HEK293 (cell line): Measurements from ENCODE around the gene GPSM1.

Experiments used
- KLF1 ChIP-seq: fragments of 450-650 bp; formaldehyde crosslinking; IDR thresholded peaks from 2 replicates; pipeline ENCODE4 v1.5.1; 2016; ENCODE audit warnings: missing biosample characterization, missing genetic modification characterization
- MYNN ChIP-seq: fragments of 450-650 bp; formaldehyde crosslinking; IDR thresholded peaks from 2 replicates; pipeline ENCODE4 v1.5.1; 2016; ENCODE audit warnings: missing biosample characterization, missing genetic modification characterization, borderline replicate concordance
- REPIN1 ChIP-seq: fragments of 450-650 bp; formaldehyde crosslinking; IDR thresholded peaks from 2 replicates; pipeline ENCODE4 v1.5.1; 2017; ENCODE audit warnings: missing biosample characterization, missing genetic modification characterization, low read depth
- SP2 ChIP-seq: fragments of 450-650 bp; formaldehyde crosslinking; IDR thresholded peaks from 2 replicates; pipeline ENCODE4 v1.5.1; 2016; ENCODE audit warnings: missing biosample characterization, missing genetic modification characterization
- YY2 ChIP-seq: fragments of 450-650 bp; formaldehyde crosslinking; IDR thresholded peaks from 2 replicates; pipeline ENCODE4 v1.5.1; 2016; ENCODE audit warnings: missing biosample characterization, missing genetic modification characterization
- ZBTB20 ChIP-seq: fragments of 450-650 bp; formaldehyde crosslinking; IDR thresholded peaks from 2 replicates; pipeline ENCODE4 v1.5.1; 2016; ENCODE audit warnings: missing biosample characterization, missing genetic modification characterization
- ZNF146 ChIP-seq: fragments of 450-650 bp; formaldehyde crosslinking; IDR thresholded peaks from 2 replicates; pipeline ENCODE4 v1.5.1; 2016; ENCODE audit warnings: missing biosample characterization, missing genetic modification characterization
- ZNF37A ChIP-seq: fragments of 450-650 bp; IDR thresholded peaks from 2 replicates; pipeline ENCODE4 v1.5.1; 2018; ENCODE audit warnings: missing biosample characterization, missing genetic modification characterization
- ZNF544 ChIP-seq: fragments of 450-650 bp; formaldehyde crosslinking; IDR thresholded peaks from 2 replicates; pipeline ENCODE4 v1.5.0; 2017; ENCODE audit warnings: missing biosample characterization, missing genetic modification characterization
- ZNF561 ChIP-seq: fragments of 450-650 bp; IDR thresholded peaks from 2 replicates; pipeline ENCODE4 v1.5.1; 2018; ENCODE audit warnings: missing biosample characterization, missing genetic modification characterization, borderline replicate concordance
- ZNF585B ChIP-seq: fragments of 450-650 bp; formaldehyde crosslinking; IDR thresholded peaks from 2 replicates; pipeline ENCODE4 v1.5.1; 2016; ENCODE audit warnings: missing biosample characterization, missing genetic modification characterization
- ZNF623 ChIP-seq: fragments of 450-650 bp; formaldehyde crosslinking; IDR thresholded peaks from 2 replicates; pipeline ENCODE4 v1.5.1; 2016; ENCODE audit warnings: missing biosample characterization, missing genetic modification characterization
- ZNF629 ChIP-seq: fragments of 450-650 bp; formaldehyde crosslinking; IDR thresholded peaks from 2 replicates; pipeline ENCODE4 v1.5.1; 2017; ENCODE audit warnings: missing biosample characterization, missing genetic modification characterization
- ZNF660 ChIP-seq: fragments of 450-650 bp; IDR thresholded peaks from 2 replicates; pipeline ENCODE4 v1.5.1; 2018; ENCODE audit warnings: missing biosample characterization, mild to moderate bottlenecking, missing genetic modification characterization
- ZNF707 ChIP-seq: fragments of 450-650 bp; formaldehyde crosslinking; IDR thresholded peaks from 2 replicates; pipeline ENCODE4 v1.5.1; 2016; ENCODE audit warnings: missing biosample characterization, missing genetic modification characterization
- ZNF792 ChIP-seq: fragments of 450-650 bp; formaldehyde crosslinking; IDR thresholded peaks from 2 replicates; pipeline ENCODE4 v1.5.1; 2016; ENCODE audit warnings: missing biosample characterization, missing genetic modification characterization
- ZNF843 ChIP-seq: fragments of 450-650 bp; formaldehyde crosslinking; IDR thresholded peaks from 2 replicates; pipeline ENCODE4 v1.5.1; 2016; ENCODE audit warnings: missing biosample characterization, missing genetic modification characterization
- ZXDB ChIP-seq: fragments of 450-650 bp; formaldehyde crosslinking; IDR thresholded peaks from 2 replicates; pipeline ENCODE4 v1.5.1; 2016; ENCODE audit warnings: missing biosample characterization, missing genetic modification characterization
- TF ChIP-seq, protein P1 (sequence below): fragments of 450-650 bp; formaldehyde crosslinking; IDR thresholded peaks from 2 replicates; pipeline ENCODE4 v1.5.1; 2016; ENCODE audit warnings: missing biosample characterization, missing genetic modification characterization
- TF ChIP-seq, protein P2 (sequence below): fragments of 450-650 bp; formaldehyde crosslinking; IDR thresholded peaks from 2 replicates; pipeline ENCODE4 v1.5.1; 2016; ENCODE audit warnings: missing biosample characterization, missing genetic modification characterization
- TF ChIP-seq, protein P3 (sequence below): fragments of 450-650 bp; formaldehyde crosslinking; IDR thresholded peaks from 2 replicates; pipeline ENCODE4 v1.5.1; 2016; ENCODE audit warnings: missing biosample characterization, missing genetic modification characterization
- TF ChIP-seq, protein P4 (sequence below): fragments of 450-650 bp; formaldehyde crosslinking; IDR thresholded peaks from 2 replicates; pipeline ENCODE4 v1.5.1; 2016; ENCODE audit warnings: missing biosample characterization, missing genetic modification characterization
- TF ChIP-seq, protein P5 (sequence below): fragments of 450-650 bp; formaldehyde crosslinking; conservative IDR thresholded peaks from 2 replicates; pipeline ENCODE4 v1.5.1; 2016; ENCODE audit warnings: low read depth, missing biosample characterization, missing genetic modification characterization
- TF ChIP-seq, protein P6 (sequence below): IDR thresholded peaks from 2 replicates; pipeline ENCODE4 v1.6.1; 2011; ENCODE audit warnings: mild to moderate bottlenecking, low read depth, low read length, borderline replicate concordance
- TF ChIP-seq, protein P7 (sequence below): fragments of 450-650 bp; IDR thresholded peaks from 2 replicates; pipeline ENCODE4 v1.5.1; 2018; ENCODE audit warnings: missing biosample characterization, mild to moderate bottlenecking, missing genetic modification characterization

The GPSM1 gene

DNA sequence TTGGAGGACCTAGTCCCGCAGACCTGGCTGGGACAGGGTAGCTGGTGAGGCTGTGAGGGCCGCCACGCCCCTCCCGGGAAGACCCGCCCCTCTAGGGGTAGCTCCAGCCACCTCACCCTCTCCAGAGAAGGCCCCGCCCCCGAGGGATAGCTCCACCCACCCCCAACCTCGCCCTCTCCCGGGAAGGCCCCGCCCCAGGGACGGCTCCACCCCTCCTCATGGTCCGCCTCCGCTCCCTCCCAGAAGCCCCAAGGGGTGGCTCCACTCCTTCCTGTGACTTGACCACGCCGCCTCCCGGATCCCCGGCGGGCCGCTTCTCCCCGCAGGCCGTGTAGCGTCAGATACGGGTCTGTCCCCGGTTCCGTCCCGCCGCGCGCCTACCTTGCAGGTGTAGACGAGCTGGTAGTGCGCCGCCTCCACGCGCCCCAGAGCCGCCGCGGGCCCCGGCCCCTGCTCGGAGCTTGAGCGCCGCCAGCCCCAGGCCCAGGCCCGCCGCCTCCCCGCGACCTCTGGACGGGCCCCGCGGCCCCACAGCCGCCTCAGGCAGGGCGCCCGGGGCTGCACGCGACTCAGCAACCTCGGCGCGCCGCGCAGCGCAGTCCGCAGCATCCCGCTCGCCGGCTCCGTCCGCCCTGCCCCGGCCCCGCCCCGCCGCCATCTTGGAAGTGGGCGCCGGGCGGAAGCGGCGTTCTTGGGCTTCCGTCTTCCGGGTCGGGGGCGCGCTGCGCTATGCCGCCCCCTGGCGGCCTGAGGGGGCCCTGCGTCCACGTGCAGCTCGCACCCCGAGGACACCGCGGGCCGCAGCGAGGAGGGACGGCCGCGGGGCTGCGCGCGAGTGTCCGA lies 36.0 kb downstream of the GPSM1 start, which contains the start of gene DNLZ (continued):
- TF ChIP-seq, protein P1, sequence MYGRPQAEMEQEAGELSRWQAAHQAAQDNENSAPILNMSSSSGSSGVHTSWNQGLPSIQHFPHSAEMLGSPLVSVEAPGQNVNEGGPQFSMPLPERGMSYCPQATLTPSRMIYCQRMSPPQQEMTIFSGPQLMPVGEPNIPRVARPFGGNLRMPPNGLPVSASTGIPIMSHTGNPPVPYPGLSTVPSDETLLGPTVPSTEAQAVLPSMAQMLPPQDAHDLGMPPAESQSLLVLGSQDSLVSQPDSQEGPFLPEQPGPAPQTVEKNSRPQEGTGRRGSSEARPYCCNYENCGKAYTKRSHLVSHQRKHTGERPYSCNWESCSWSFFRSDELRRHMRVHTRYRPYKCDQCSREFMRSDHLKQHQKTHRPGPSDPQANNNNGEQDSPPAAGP (tag by site-specific recombination), result no peak
- TF ChIP-seq MYNN (tag by site-specific recombination) (no peak), ZNF707 (tag by site-specific recombination) (no peak), ZNF561 (tag by site-specific recombination) (peak; percentile 70; the same call in 1 of the 2 replicates), ZNF146 (tag by site-specific recombination) (no peak), KLF1 (tag by site-specific recombination) (peak; percentile 66), REPIN1 (tag by site-specific recombination) (no peak), ZNF623 (tag by site-specific recombination) (no peak), YY2 (tag by site-specific recombination) (no peak), ZNF544 (tag by site-specific recombination) (no peak), ZNF843 (tag by site-specific recombination) (no peak), SP2 (tag by site-specific recombination) (peak; percentile 87), ZNF660 (tag by site-specific recombination) (peak; percentile 74), ZXDB (peak; percentile 52; the same call in 1 of the 2 replicates), ZNF37A (tag by site-specific recombination) (no peak), ZBTB20 (tag by site-specific recombination) (peak; percentile 40; the same call in 1 of the 2 replicates), ZNF792 (no peak), ZNF629 (tag by site-specific recombination) (0 out of 2 replicates have a peak, but pooled peaks have one; percentile 7), ZNF585B (tag by site-specific recombination) (no peak)
- TF ChIP-seq, protein P2, sequence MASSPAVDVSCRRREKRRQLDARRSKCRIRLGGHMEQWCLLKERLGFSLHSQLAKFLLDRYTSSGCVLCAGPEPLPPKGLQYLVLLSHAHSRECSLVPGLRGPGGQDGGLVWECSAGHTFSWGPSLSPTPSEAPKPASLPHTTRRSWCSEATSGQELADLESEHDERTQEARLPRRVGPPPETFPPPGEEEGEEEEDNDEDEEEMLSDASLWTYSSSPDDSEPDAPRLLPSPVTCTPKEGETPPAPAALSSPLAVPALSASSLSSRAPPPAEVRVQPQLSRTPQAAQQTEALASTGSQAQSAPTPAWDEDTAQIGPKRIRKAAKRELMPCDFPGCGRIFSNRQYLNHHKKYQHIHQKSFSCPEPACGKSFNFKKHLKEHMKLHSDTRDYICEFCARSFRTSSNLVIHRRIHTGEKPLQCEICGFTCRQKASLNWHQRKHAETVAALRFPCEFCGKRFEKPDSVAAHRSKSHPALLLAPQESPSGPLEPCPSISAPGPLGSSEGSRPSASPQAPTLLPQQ (tag by site-specific recombination), result peak; percentile 49; the same call in 1 of the 2 replicates
- TF ChIP-seq, protein P3, sequence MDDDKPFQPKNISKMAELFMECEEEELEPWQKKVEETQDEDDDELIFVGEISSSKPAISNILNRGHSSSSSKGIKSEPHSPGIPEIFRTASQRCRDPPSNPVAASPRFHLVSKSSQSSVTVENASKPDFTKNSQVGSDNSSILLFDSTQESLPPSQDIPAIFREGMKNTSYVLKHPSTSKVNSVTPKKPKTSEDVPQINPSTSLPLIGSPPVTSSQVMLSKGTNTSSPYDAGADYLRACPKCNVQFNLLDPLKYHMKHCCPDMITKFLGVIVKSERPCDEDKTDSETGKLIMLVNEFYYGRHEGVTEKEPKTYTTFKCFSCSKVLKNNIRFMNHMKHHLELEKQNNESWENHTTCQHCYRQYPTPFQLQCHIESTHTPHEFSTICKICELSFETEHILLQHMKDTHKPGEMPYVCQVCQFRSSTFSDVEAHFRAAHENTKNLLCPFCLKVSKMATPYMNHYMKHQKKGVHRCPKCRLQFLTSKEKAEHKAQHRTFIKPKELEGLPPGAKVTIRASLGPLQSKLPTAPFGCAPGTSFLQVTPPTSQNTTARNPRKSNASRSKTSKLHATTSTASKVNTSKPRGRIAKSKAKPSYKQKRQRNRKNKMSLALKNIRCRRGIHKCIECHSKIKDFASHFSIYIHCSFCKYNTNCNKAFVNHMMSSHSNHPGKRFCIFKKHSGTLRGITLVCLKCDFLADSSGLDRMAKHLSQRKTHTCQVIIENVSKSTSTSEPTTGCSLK (tag by site-specific recombination), result no peak
- TF ChIP-seq, protein P4, sequence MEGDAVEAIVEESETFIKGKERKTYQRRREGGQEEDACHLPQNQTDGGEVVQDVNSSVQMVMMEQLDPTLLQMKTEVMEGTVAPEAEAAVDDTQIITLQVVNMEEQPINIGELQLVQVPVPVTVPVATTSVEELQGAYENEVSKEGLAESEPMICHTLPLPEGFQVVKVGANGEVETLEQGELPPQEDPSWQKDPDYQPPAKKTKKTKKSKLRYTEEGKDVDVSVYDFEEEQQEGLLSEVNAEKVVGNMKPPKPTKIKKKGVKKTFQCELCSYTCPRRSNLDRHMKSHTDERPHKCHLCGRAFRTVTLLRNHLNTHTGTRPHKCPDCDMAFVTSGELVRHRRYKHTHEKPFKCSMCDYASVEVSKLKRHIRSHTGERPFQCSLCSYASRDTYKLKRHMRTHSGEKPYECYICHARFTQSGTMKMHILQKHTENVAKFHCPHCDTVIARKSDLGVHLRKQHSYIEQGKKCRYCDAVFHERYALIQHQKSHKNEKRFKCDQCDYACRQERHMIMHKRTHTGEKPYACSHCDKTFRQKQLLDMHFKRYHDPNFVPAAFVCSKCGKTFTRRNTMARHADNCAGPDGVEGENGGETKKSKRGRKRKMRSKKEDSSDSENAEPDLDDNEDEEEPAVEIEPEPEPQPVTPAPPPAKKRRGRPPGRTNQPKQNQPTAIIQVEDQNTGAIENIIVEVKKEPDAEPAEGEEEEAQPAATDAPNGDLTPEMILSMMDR (tag by site-specific recombination), result peak; percentile 81
- TF ChIP-seq, protein P5, sequence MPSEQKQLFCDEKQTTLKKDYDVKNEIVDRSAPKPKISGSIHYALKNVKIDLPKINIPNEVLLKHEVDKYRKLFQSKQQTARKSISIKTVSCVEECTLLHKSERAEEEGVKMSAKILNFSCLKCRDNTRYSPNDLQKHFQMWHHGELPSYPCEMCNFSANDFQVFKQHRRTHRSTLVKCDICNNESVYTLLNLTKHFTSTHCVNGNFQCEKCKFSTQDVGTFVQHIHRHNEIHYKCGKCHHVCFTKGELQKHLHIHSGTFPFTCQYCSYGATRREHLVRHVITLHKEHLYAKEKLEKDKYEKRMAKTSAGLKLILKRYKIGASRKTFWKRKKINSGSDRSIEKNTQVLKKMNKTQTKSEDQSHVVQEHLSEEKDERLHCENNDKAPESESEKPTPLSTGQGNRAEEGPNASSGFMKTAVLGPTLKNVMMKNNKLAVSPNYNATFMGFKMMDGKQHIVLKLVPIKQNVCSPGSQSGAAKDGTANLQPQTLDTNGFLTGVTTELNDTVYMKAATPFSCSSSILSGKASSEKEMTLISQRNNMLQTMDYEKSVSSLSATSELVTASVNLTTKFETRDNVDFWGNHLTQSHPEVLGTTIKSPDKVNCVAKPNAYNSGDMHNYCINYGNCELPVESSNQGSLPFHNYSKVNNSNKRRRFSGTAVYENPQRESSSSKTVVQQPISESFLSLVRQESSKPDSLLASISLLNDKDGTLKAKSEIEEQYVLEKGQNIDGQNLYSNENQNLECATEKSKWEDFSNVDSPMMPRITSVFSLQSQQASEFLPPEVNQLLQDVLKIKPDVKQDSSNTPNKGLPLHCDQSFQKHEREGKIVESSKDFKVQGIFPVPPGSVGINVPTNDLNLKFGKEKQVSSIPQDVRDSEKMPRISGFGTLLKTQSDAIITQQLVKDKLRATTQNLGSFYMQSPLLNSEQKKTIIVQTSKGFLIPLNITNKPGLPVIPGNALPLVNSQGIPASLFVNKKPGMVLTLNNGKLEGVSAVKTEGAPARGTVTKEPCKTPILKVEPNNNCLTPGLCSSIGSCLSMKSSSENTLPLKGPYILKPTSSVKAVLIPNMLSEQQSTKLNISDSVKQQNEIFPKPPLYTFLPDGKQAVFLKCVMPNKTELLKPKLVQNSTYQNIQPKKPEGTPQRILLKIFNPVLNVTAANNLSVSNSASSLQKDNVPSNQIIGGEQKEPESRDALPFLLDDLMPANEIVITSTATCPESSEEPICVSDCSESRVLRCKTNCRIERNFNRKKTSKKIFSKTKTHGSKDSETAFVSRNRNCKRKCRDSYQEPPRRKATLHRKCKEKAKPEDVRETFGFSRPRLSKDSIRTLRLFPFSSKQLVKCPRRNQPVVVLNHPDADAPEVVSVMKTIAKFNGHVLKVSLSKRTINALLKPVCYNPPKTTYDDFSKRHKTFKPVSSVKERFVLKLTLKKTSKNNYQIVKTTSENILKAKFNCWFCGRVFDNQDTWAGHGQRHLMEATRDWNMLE (tag by site-specific recombination), result no peak; the same call in 1 of the 2 replicates
- TF ChIP-seq, protein P6, sequence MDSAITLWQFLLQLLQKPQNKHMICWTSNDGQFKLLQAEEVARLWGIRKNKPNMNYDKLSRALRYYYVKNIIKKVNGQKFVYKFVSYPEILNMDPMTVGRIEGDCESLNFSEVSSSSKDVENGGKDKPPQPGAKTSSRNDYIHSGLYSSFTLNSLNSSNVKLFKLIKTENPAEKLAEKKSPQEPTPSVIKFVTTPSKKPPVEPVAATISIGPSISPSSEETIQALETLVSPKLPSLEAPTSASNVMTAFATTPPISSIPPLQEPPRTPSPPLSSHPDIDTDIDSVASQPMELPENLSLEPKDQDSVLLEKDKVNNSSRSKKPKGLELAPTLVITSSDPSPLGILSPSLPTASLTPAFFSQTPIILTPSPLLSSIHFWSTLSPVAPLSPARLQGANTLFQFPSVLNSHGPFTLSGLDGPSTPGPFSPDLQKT, result no peak; the same call in 1 of the 2 replicates
- TF ChIP-seq, protein P7, sequence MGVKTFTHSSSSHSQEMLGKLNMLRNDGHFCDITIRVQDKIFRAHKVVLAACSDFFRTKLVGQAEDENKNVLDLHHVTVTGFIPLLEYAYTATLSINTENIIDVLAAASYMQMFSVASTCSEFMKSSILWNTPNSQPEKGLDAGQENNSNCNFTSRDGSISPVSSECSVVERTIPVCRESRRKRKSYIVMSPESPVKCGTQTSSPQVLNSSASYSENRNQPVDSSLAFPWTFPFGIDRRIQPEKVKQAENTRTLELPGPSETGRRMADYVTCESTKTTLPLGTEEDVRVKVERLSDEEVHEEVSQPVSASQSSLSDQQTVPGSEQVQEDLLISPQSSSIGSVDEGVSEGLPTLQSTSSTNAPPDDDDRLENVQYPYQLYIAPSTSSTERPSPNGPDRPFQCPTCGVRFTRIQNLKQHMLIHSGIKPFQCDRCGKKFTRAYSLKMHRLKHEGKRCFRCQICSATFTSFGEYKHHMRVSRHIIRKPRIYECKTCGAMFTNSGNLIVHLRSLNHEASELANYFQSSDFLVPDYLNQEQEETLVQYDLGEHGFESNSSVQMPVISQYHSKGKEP (tag by site-specific recombination), result peak; percentile 39; the same call in 1 of the 2 replicates
